HEK293 (cell line): Measurements from ENCODE around the gene FGFR2.

Source experiments
- CTCF ChIA-PET: fragments of 350-600 bp; formaldehyde crosslinking; extraction: SDS; loops from one replicate; lab custom pipeline; 2021; ENCODE audit warnings: antibody characterized with exemption; lab: Yijun Ruan, JAX
- POLR2A ChIA-PET: fragments of 300-600 bp; formaldehyde crosslinking; extraction: SDS; loops from one replicate; lab custom pipeline; 2020; ENCODE audit warnings: antibody characterized with exemption, inconsistent platforms; lab: Yijun Ruan, JAX
- H3K27ac ChIP-seq: fragments of 200-500 bp; sonication (Bioruptor generic); 2 replicates; pipeline ENCODE4 v1.5.1; 2014; ENCODE audit warnings: low read depth, low read length, control low read depth, inconsistent platforms; ENCODE audit errors: extremely low read depth
- H3K36me3 ChIP-seq, 2 experiments: fragments of 200-500 bp in 1 of 2; sonication (Bioruptor generic) in 1 of 2; 1 replicate in 1 of 2; 2 replicates in 1 of 2; pipeline ENCODE4 v1.5.1; 2014 to 2017; ENCODE audit warnings: inconsistent platforms in 2 of 2, low read length in 2 of 2; ENCODE audit not compliant: control insufficient read depth in 2 of 2, insufficient read depth in 1 of 2
- H3K4me1 ChIP-seq: fragments of 200-500 bp; sonication (Bioruptor generic); 2 replicates; pipeline ENCODE4 v1.5.1; 2014; ENCODE audit warnings: mild to moderate bottlenecking, low read length, inconsistent platforms; ENCODE audit not compliant: control insufficient read depth, insufficient read depth
- H3K4me3 ChIP-seq: 2 replicates; pipeline ENCODE4 v1.5.1; 2011; ENCODE audit warnings: low read depth, mild to moderate bottlenecking, control low read depth, low read length, moderate library complexity
- H3K9me3 ChIP-seq: fragments of 200-500 bp; sonication (Bioruptor generic); 2 replicates; pipeline ENCODE4 v1.5.1; 2014; ENCODE audit warnings: low read depth, low read length, inconsistent platforms; ENCODE audit not compliant: control insufficient read depth, insufficient read depth
- EGR2 ChIP-seq: fragments of 450-650 bp; formaldehyde crosslinking; IDR thresholded peaks from 2 replicates; pipeline ENCODE4 v1.5.1; 2016; ENCODE audit warnings: low read depth, missing biosample characterization, missing genetic modification characterization
- GFI1B ChIP-seq: fragments of 450-650 bp; formaldehyde crosslinking; IDR thresholded peaks from 2 replicates; pipeline ENCODE4 v1.5.1; 2016; ENCODE audit warnings: missing biosample characterization, missing genetic modification characterization
- HOXA7 ChIP-seq: sonication (generic); formaldehyde crosslinking; IDR thresholded peaks from 2 replicates; pipeline ENCODE4 v1.8.1; 2022; ENCODE audit warnings: missing genetic modification reagents, borderline replicate concordance
- KLF1 ChIP-seq: fragments of 450-650 bp; formaldehyde crosslinking; IDR thresholded peaks from 2 replicates; pipeline ENCODE4 v1.5.1; 2016; ENCODE audit warnings: missing biosample characterization, missing genetic modification characterization
- KLF16 ChIP-seq: fragments of 450-650 bp; formaldehyde crosslinking; IDR thresholded peaks from 2 replicates; pipeline ENCODE4 v1.5.1; 2017; ENCODE audit warnings: missing biosample characterization, missing genetic modification characterization
- OSR2 ChIP-seq: fragments of 450-650 bp; formaldehyde crosslinking; IDR thresholded peaks from 2 replicates; pipeline ENCODE4 v1.5.1; 2016; ENCODE audit warnings: missing biosample characterization, missing genetic modification characterization
- SCRT1 ChIP-seq: fragments of 450-650 bp; formaldehyde crosslinking; IDR thresholded peaks from 2 replicates; pipeline ENCODE4 v1.5.1; 2016; ENCODE audit warnings: missing biosample characterization, missing genetic modification characterization, borderline replicate concordance
- TRIM28 ChIP-seq: IDR thresholded peaks from 2 replicates; pipeline ENCODE4 v1.6.1; 2011; ENCODE audit warnings: low read length, control low read depth, borderline replicate concordance
- ZBTB6 ChIP-seq: fragments of 450-650 bp; formaldehyde crosslinking; IDR thresholded peaks from 2 replicates; pipeline ENCODE4 v1.5.1; 2017; ENCODE audit warnings: missing biosample characterization, missing genetic modification characterization
- ZIC2 ChIP-seq: fragments of 450-650 bp; formaldehyde crosslinking; IDR thresholded peaks from 2 replicates; pipeline ENCODE4 v1.5.1; 2016; ENCODE audit warnings: missing biosample characterization, missing genetic modification characterization
- ZNF19 ChIP-seq: fragments of 450-650 bp; formaldehyde crosslinking; IDR thresholded peaks from 2 replicates; pipeline ENCODE4; 2016; ENCODE audit warnings: missing biosample characterization, missing genetic modification characterization, low read depth
- ZNF211 ChIP-seq: fragments of 450-650 bp; formaldehyde crosslinking; IDR thresholded peaks from 2 replicates; pipeline ENCODE4 v1.5.1; 2016; ENCODE audit warnings: low read depth, missing biosample characterization, missing genetic modification characterization
- ZNF24 ChIP-seq: fragments of 450-650 bp; formaldehyde crosslinking; IDR thresholded peaks from 2 replicates; pipeline ENCODE4 v1.5.1; 2016; ENCODE audit warnings: missing biosample characterization, missing genetic modification characterization
- ZNF302 ChIP-seq: fragments of 450-650 bp; formaldehyde crosslinking; IDR thresholded peaks from 2 replicates; pipeline ENCODE4 v1.5.1; 2016; ENCODE audit warnings: missing biosample characterization, missing genetic modification characterization, low read depth
- ZNF529 ChIP-seq: fragments of 450-650 bp; formaldehyde crosslinking; IDR thresholded peaks from 2 replicates; pipeline ENCODE4 v1.5.1; 2017; ENCODE audit warnings: missing genetic modification characterization, missing biosample characterization; ENCODE audit not compliant: insufficient replicate concordance
- ZNF549 ChIP-seq: fragments of 450-650 bp; IDR thresholded peaks from 2 replicates; pipeline ENCODE4 v1.5.1; 2018; ENCODE audit warnings: missing biosample characterization, missing genetic modification characterization, mild to moderate bottlenecking, inconsistent platforms, moderate library complexity
- ZNF561 ChIP-seq: fragments of 450-650 bp; IDR thresholded peaks from 2 replicates; pipeline ENCODE4 v1.5.1; 2018; ENCODE audit warnings: missing biosample characterization, missing genetic modification characterization, borderline replicate concordance
- ZNF660 ChIP-seq: fragments of 450-650 bp; IDR thresholded peaks from 2 replicates; pipeline ENCODE4 v1.5.1; 2018; ENCODE audit warnings: missing biosample characterization, mild to moderate bottlenecking, missing genetic modification characterization
- ZNF776 ChIP-seq: fragments of 450-650 bp; formaldehyde crosslinking; IDR thresholded peaks from 2 replicates; pipeline ENCODE4 v1.5.0; 2017; ENCODE audit warnings: missing biosample characterization, missing genetic modification characterization, borderline replicate concordance
- ZNF791 ChIP-seq: fragments of 450-650 bp; formaldehyde crosslinking; IDR thresholded peaks from 2 replicates; pipeline ENCODE4 v1.5.1; 2016; ENCODE audit warnings: missing biosample characterization, missing genetic modification characterization
- TF ChIP-seq, protein P1 (sequence below): fragments of 450-650 bp; IDR thresholded peaks from 2 replicates; pipeline ENCODE4 v1.5.1; 2018; ENCODE audit warnings: missing biosample characterization, mild to moderate bottlenecking, missing genetic modification characterization
- TF ChIP-seq, protein P2 (sequence below): fragments of 450-650 bp; formaldehyde crosslinking; IDR thresholded peaks from 2 replicates; pipeline ENCODE4 v1.5.1; 2016; ENCODE audit warnings: missing biosample characterization, missing genetic modification characterization
- TF ChIP-seq, protein P3 (sequence below): fragments of 450-650 bp; formaldehyde crosslinking; IDR thresholded peaks from 2 replicates; pipeline ENCODE4 v1.5.1; 2017; ENCODE audit warnings: missing biosample characterization, missing genetic modification characterization

Gene FGFR2

GRCh38 chr10:121531076-121531829, 67.0 kb downstream of the FGFR2 start:
- ChIA-PET CTCF (interaction anchor here (0.5 kb wide), 1 partner anchor 258 kb away, joined by 3 read pairs; no protein-coding TSS in a partner anchor), POLR2A (no interaction called here)
- Histone ChIP-seq H3K4me1 (peaks cover 7% of the 10 kb centered on the region), H3K36me3 (peaks cover 0 to 7% of the 10 kb centered on the region in 2 experiments; a peak in 2 of 3 replicates), H3K9me3 (no peaks in the 10 kb centered on the region), H3K27ac (no peak overlapping the region), H3K4me3 (no peak overlapping the region)
- TF ChIP-seq, protein P1, sequence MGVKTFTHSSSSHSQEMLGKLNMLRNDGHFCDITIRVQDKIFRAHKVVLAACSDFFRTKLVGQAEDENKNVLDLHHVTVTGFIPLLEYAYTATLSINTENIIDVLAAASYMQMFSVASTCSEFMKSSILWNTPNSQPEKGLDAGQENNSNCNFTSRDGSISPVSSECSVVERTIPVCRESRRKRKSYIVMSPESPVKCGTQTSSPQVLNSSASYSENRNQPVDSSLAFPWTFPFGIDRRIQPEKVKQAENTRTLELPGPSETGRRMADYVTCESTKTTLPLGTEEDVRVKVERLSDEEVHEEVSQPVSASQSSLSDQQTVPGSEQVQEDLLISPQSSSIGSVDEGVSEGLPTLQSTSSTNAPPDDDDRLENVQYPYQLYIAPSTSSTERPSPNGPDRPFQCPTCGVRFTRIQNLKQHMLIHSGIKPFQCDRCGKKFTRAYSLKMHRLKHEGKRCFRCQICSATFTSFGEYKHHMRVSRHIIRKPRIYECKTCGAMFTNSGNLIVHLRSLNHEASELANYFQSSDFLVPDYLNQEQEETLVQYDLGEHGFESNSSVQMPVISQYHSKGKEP: no peak
- TF ChIP-seq EGR2: no peak
- TF ChIP-seq ZNF660 (tag by site-specific recombination): no peak
- TF ChIP-seq ZIC2 (tag by site-specific recombination): peak; percentile 77
- TF ChIP-seq, protein P2, sequence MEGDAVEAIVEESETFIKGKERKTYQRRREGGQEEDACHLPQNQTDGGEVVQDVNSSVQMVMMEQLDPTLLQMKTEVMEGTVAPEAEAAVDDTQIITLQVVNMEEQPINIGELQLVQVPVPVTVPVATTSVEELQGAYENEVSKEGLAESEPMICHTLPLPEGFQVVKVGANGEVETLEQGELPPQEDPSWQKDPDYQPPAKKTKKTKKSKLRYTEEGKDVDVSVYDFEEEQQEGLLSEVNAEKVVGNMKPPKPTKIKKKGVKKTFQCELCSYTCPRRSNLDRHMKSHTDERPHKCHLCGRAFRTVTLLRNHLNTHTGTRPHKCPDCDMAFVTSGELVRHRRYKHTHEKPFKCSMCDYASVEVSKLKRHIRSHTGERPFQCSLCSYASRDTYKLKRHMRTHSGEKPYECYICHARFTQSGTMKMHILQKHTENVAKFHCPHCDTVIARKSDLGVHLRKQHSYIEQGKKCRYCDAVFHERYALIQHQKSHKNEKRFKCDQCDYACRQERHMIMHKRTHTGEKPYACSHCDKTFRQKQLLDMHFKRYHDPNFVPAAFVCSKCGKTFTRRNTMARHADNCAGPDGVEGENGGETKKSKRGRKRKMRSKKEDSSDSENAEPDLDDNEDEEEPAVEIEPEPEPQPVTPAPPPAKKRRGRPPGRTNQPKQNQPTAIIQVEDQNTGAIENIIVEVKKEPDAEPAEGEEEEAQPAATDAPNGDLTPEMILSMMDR: no peak
- TF ChIP-seq OSR2: peak; percentile 19; the same call in 1 of the 2 replicates
- TF ChIP-seq SCRT1 (tag by site-specific recombination): no peak

- Histone ChIP-seq H3K4me1 (peaks cover 13% of the 10 kb centered on the region), H3K9me3 (no peaks in the 10 kb centered on the region), H3K36me3 (peaks cover 0 to 7% of the 10 kb centered on the region in 2 experiments; a peak in 2 of 3 replicates), H3K4me3 (no peak overlapping the region), H3K27ac (no peak overlapping the region)
- POLR2A ChIA-PET: no interaction called here
- CTCF ChIA-PET: interaction anchor here (0.5 kb wide), 1 partner anchor 257 kb away, joined by 3 read pairs; no protein-coding TSS in a partner anchor
- TF ChIP-seq KLF1 (tag by site-specific recombination): no peak
- TF ChIP-seq ZNF529: no peak
- no peak for TF ChIP-seq HOXA7 (CRISPR knock-in tag)
- TF ChIP-seq GFI1B: no peak
- no peak for TF ChIP-seq ZNF211 (tag by site-specific recombination)
- TF ChIP-seq ZNF302 (tag by site-specific recombination): no peak
- TF ChIP-seq EGR2: no peak
- TF ChIP-seq ZNF776 (tag by site-specific recombination): no peak
- no peak for TF ChIP-seq ZBTB6 (tag by site-specific recombination)
- no peak for TF ChIP-seq ZNF19 (tag by site-specific recombination)
Measured at GRCh38 chr10:121530481-121531075, 67.7 kb downstream of the FGFR2 start.

GRCh38 chr10:121527690-121528089, 70.6 kb downstream of the FGFR2 start:
- no peak overlapping the region for H3K4me3 ChIP-seq
- no peaks in the 10 kb centered on the region for H3K9me3 ChIP-seq
- H3K36me3 ChIP-seq: no peaks in the 10 kb centered on the region
- ChIA-PET CTCF (interaction anchor here (0.9 to 1.5 kb wide), 6 partner anchors 9 to 441 kb away, joined by 3 to 5 read pairs (median 4); no protein-coding TSS in a partner anchor), POLR2A (interaction anchor here (0.6 to 1.2 kb wide), 2 partner anchors 9 to 36 kb away, joined by 3 to 4 read pairs; no protein-coding TSS in a partner anchor)
- peaks cover 41% of the 10 kb centered on the region for H3K4me1 ChIP-seq
- no peak overlapping the region for H3K27ac ChIP-seq
- peak; percentile 88 for TF ChIP-seq ZIC2 (tag by site-specific recombination)
- TF ChIP-seq ZNF561 (tag by site-specific recombination): peak; percentile 77
- peak; percentile 73; the same call in 1 of the 2 replicates for TF ChIP-seq ZNF24 (tag by site-specific recombination)
- TF ChIP-seq TRIM28: no peak
- TF ChIP-seq ZNF549: no peak
- TF ChIP-seq, protein P3, sequence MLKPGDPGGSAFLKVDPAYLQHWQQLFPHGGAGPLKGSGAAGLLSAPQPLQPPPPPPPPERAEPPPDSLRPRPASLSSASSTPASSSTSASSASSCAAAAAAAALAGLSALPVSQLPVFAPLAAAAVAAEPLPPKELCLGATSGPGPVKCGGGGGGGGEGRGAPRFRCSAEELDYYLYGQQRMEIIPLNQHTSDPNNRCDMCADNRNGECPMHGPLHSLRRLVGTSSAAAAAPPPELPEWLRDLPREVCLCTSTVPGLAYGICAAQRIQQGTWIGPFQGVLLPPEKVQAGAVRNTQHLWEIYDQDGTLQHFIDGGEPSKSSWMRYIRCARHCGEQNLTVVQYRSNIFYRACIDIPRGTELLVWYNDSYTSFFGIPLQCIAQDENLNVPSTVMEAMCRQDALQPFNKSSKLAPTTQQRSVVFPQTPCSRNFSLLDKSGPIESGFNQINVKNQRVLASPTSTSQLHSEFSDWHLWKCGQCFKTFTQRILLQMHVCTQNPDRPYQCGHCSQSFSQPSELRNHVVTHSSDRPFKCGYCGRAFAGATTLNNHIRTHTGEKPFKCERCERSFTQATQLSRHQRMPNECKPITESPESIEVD: peak; percentile 81
- no peak for TF ChIP-seq ZNF776 (tag by site-specific recombination)
- no peak for TF ChIP-seq KLF16 (tag by site-specific recombination)
- peak; percentile 33; the same call in 1 of the 2 replicates for TF ChIP-seq OSR2
- TF ChIP-seq ZNF302 (tag by site-specific recombination): no peak
- TF ChIP-seq ZNF791 (tag by site-specific recombination): no peak
